Measurements from ENCODE around the gene CES4A. TPM values are rescaled to one million over a fixed set of nuclear protein-coding genes. Genes with fewer than 3 reads are reported as not detected.

The CES4A gene
- polyA plus RNA-seq, 1 donor (not counting 4 experiments of a cell fraction or from before 2014, with no cell fraction given) = 6.6 TPM

- H3K4me3 ChIP-seq (ENCODE audit: control insufficient read depth in 2 of 3, extremely low read depth in 1 of 3, insufficient read depth in 2 of 3, low read depth in 1 of 3, low read length in 3 of 3) = no peak overlapping the region
- no peak for FAIRE-seq
Observed at GRCh38 chr16:66959704-66960161, 28.7 kb upstream of the CES4A start.

GRCh38 chr16:66960270-66960669 lies 28.1 kb upstream of the CES4A start:
- no peak overlapping the region for H3K4me2 ChIP-seq (ENCODE audit: control insufficient read depth, extremely low read depth, insufficient read depth, low read depth, low read length)

More at GRCh38 chr16:66959704-66960161, 28.7 kb upstream of the CES4A start:
- no peak for DNase-seq (ENCODE audit: low read depth, low spot score)
- dilution Hi-C loops (cut with MboI; ENCODE audit: extremely low pct_ligation_motif_present, low sequenced_read_pairs) = no loop called here
- Histone ChIP-seq H3K4me1 (ENCODE audit: control insufficient read depth, extremely low read depth, insufficient read depth, low read length) (peaks cover 3% of the 10 kb centered on the region), H4K20me1 (ENCODE audit: control insufficient read depth, extremely low read depth, insufficient read depth, low read length) (no peaks in the 10 kb centered on the region), H3K9me3 (ENCODE audit: control insufficient read depth, low read depth, low read length) (no peaks in the 10 kb centered on the region), H3K36me3 (ENCODE audit: control insufficient read depth in 2 of 2, extremely low read depth in 1 of 2, insufficient read depth in 2 of 2, low read length in 2 of 2) (peaks cover 0 to 1% of the 10 kb centered on the region in 2 experiments), H3K4me2 (ENCODE audit: control insufficient read depth, extremely low read depth, insufficient read depth, low read depth, low read length) (no peak overlapping the region), H3K27me3 (ENCODE audit: control insufficient read depth, extremely low read depth, insufficient read depth, low read length) (no peaks in the 10 kb centered on the region), H3K79me2 (ENCODE audit: control insufficient read depth, insufficient read depth, low read length) (no peaks in the 10 kb centered on the region), H3K27ac (ENCODE audit: control insufficient read depth, insufficient read depth, low read length) (no peak overlapping the region), H2AFZ (ENCODE audit: control insufficient read depth, low read length) (no peak overlapping the region), H3K9me1 (ENCODE audit: control insufficient read depth, extremely low read depth, insufficient read depth, low read length) (no peaks in the 10 kb centered on the region), H3K9ac (ENCODE audit: control insufficient read depth, extremely low read depth, insufficient read depth, low read length) (no peak overlapping the region)
- no peak for TF ChIP-seq EZH2 (IDR thresholded peaks at IDR 0.05; ENCODE audit: low read length)
- TF ChIP-seq CTCF (optimal IDR thresholded peaks at IDR 0.05 in 1 of 3, IDR thresholded peaks at IDR 0.05 in 1 of 3, conservative IDR thresholded peaks at IDR 0.05 in 1 of 3; ENCODE audit: extremely low read depth in 1 of 3, insufficient read depth in 2 of 3, low read length in 3 of 3) = no peak

More at GRCh38 chr16:66960270-66960669, 28.1 kb upstream of the CES4A start:
- Histone ChIP-seq H3K36me3 (ENCODE audit: control insufficient read depth in 2 of 2, extremely low read depth in 1 of 2, insufficient read depth in 2 of 2, low read length in 2 of 2) (peaks cover 0 to 1% of the 10 kb centered on the region in 2 experiments), H2AFZ (ENCODE audit: control insufficient read depth, low read length) (no peak overlapping the region), H3K9me1 (ENCODE audit: control insufficient read depth, extremely low read depth, insufficient read depth, low read length) (no peaks in the 10 kb centered on the region), H4K20me1 (ENCODE audit: control insufficient read depth, extremely low read depth, insufficient read depth, low read length) (no peaks in the 10 kb centered on the region), H3K27me3 (ENCODE audit: control insufficient read depth, extremely low read depth, insufficient read depth, low read length) (no peaks in the 10 kb centered on the region), H3K4me1 (ENCODE audit: control insufficient read depth, extremely low read depth, insufficient read depth, low read length) (peaks cover 3% of the 10 kb centered on the region), H3K9ac (ENCODE audit: control insufficient read depth, extremely low read depth, insufficient read depth, low read length) (no peak overlapping the region), H3K9me3 (ENCODE audit: control insufficient read depth, low read depth, low read length) (no peaks in the 10 kb centered on the region), H3K79me2 (ENCODE audit: control insufficient read depth, insufficient read depth, low read length) (no peaks in the 10 kb centered on the region), H3K27ac (ENCODE audit: control insufficient read depth, insufficient read depth, low read length) (no peak overlapping the region), H3K4me3 (ENCODE audit: control insufficient read depth in 2 of 3, extremely low read depth in 1 of 3, insufficient read depth in 2 of 3, low read depth in 1 of 3, low read length in 3 of 3) (no peak overlapping the region)
- no peak for TF ChIP-seq EZH2 (IDR thresholded peaks at IDR 0.05; ENCODE audit: low read length)
- no peak for TF ChIP-seq CTCF (optimal IDR thresholded peaks at IDR 0.05 in 1 of 3, IDR thresholded peaks at IDR 0.05 in 1 of 3, conservative IDR thresholded peaks at IDR 0.05 in 1 of 3; ENCODE audit: extremely low read depth in 1 of 3, insufficient read depth in 2 of 3, low read length in 3 of 3)
- DNase-seq (ENCODE audit: low read depth, low spot score) (no peak), FAIRE-seq (no peak)
- dilution Hi-C loops (cut with MboI; ENCODE audit: extremely low pct_ligation_motif_present, low sequenced_read_pairs) = no loop called here
